ENCODE data around the gene MTSS2.

Gene MTSS2, protein sequence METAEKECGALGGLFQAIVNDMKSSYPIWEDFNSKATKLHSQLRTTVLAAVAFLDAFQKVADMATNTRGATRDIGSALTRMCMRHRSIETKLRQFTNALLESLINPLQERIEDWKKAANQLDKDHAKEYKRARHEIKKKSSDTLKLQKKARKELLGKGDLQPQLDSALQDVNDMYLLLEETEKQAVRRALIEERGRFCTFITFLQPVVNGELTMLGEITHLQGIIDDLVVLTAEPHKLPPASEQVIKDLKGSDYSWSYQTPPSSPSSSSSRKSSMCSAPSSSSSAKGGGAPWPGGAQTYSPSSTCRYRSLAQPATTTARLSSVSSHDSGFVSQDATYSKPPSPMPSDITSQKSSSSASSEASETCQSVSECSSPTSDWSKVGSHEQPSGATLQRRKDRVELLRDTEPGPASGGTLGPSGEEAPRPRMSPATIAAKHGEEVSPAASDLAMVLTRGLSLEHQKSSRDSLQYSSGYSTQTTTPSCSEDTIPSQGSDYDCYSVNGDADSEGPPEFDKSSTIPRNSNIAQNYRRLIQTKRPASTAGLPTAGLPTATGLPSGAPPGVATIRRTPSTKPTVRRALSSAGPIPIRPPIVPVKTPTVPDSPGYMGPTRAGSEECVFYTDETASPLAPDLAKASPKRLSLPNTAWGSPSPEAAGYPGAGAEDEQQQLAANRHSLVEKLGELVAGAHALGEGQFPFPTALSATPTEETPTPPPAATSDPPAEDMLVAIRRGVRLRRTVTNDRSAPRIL

DNA sequence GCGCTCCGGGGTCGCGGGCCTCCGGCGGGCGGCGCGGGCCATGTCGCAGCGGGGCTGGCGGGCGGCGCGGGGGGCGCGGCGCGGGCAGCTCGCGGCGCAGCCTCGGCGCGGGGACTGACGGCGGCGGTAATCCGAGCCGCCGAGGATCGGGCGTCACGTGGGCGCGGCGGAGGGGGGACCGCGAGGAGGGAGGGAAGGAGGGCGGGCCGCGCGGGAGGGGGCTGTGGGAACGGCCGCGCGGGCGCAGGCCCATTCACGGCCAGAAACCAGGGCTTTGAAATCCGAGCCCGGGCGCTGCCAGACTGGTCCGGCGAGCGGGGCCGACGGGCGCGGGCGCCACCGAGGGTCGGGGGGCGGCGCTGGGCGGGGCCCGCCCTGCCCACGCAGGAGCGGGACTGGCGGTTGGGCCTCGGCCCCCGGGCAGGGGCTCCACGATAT lies at the start of gene MTSS2:
Gene MTSS2, minus strand, starts transcription at position 116 of the 438 bp plus-strand sequence. CDS start 262 bp downstream, outside the sequence.
- Histone ChIP-seq H4K20me1 (ENCODE audit: low read depth, low read length) (no peaks in the 10 kb centered on the region), H3K9ac (ENCODE audit: low read length) (no peak within 1 kb of the TSS), H3K27ac (ENCODE audit: low read depth, low read length) (no peak within 1 kb of the TSS), H3K79me2 (ENCODE audit: insufficient read depth, low read length) (no peaks in the 10 kb centered on the region), H3K9me3 (ENCODE audit: insufficient read depth, low read length) (no peaks in the 10 kb centered on the region), H2AFZ (ENCODE audit: low read depth, low read length, severe bottlenecking) (no peak within 1 kb of the TSS), H3K36me3 (ENCODE audit: low read length) (no peaks in the 10 kb centered on the region), H3K9me2 (replicated peaks; ENCODE audit: insufficient read depth, low read length) (no peaks in the 10 kb centered on the region), H3F3A (ENCODE audit: insufficient read depth) (no peaks in the 10 kb centered on the region), H3K27me3 (ENCODE audit: low read length) (no peaks in the 10 kb centered on the region), H3K4me2 (ENCODE audit: low read depth, low read length, poor library complexity, severe bottlenecking) (no peak within 1 kb of the TSS), H3K4me3 (ENCODE audit: insufficient read depth, low read length, poor library complexity, severe bottlenecking) (no peak within 1 kb of the TSS)
- no peak for TF ChIP-seq EZH2phosphoT487 (conservative IDR thresholded peaks at IDR 0.05; ENCODE audit: low read length)
- TF ChIP-seq, protein P1, sequence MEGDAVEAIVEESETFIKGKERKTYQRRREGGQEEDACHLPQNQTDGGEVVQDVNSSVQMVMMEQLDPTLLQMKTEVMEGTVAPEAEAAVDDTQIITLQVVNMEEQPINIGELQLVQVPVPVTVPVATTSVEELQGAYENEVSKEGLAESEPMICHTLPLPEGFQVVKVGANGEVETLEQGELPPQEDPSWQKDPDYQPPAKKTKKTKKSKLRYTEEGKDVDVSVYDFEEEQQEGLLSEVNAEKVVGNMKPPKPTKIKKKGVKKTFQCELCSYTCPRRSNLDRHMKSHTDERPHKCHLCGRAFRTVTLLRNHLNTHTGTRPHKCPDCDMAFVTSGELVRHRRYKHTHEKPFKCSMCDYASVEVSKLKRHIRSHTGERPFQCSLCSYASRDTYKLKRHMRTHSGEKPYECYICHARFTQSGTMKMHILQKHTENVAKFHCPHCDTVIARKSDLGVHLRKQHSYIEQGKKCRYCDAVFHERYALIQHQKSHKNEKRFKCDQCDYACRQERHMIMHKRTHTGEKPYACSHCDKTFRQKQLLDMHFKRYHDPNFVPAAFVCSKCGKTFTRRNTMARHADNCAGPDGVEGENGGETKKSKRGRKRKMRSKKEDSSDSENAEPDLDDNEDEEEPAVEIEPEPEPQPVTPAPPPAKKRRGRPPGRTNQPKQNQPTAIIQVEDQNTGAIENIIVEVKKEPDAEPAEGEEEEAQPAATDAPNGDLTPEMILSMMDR (IDR thresholded peaks at IDR 0.05; ENCODE audit: insufficient read depth, low read length, poor library complexity, severe bottlenecking), result no peak

DNA sequence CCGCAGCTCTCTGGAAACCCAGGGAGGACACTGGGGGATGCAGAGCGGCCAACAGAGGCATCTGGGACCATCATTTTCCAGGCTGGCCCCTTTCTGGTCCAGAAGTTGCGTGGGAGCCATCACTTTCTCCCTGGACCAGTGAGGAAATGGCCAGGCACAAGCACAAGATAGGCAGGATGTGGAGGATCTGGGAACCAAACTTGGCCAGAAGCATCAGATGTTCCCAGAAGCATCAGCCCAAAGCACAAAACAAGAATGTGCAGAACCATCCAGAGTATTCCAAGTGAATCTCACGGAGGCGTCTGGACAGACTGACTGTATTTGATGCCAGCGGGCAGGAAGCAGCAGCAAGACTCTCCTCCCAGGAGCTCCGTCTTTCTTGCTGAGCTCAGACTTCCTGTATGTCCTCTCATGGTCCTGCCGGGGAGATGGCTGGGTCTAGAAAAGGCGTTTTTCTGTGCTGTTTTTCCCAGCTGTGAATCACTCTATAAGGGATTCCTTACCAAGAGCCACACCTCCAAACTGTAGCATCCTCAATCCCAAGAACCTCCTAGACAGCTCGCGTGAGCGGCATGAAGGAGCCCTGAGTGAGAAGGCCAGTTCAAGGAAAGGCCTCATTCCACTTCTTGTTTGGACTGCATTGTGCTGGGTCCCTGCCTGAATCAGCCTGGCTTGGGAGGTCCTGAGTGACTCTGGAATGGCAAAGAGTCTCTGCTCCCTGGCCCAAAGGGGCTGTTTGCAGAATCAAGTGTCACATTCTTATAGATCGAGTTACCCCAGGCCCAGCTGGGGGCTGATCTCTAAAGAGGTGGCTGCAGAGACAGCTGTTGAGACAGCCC lies 49.5 kb upstream of the MTSS2 start:
- no peak overlapping the region for H3K4me3 ChIP-seq (ENCODE audit: insufficient read depth, low read length, poor library complexity, severe bottlenecking)
- peaks cover 4% of the 10 kb centered on the region; the same call in 1 of the 2 replicates for H3F3A ChIP-seq (ENCODE audit: insufficient read depth)
- no peak overlapping the region for H3K9ac ChIP-seq (ENCODE audit: low read length)
- H3K36me3 ChIP-seq (ENCODE audit: low read length), result no peaks in the 10 kb centered on the region
- no peaks in the 10 kb centered on the region for H3K27me3 ChIP-seq (ENCODE audit: low read length)
- H3K27ac ChIP-seq (ENCODE audit: low read depth, low read length), result no peak overlapping the region
- no peak overlapping the region for H3K4me2 ChIP-seq (ENCODE audit: low read depth, low read length, poor library complexity, severe bottlenecking)
- H3K9me3 ChIP-seq (ENCODE audit: insufficient read depth, low read length), result no peaks in the 10 kb centered on the region
- no peaks in the 10 kb centered on the region for H3K9me2 ChIP-seq (replicated peaks; ENCODE audit: insufficient read depth, low read length)
- no peak overlapping the region for H2AFZ ChIP-seq (ENCODE audit: low read depth, low read length, severe bottlenecking)
- H4K20me1 ChIP-seq (ENCODE audit: low read depth, low read length), result no peaks in the 10 kb centered on the region
- TF ChIP-seq EZH2phosphoT487 (conservative IDR thresholded peaks at IDR 0.05; ENCODE audit: low read length), result no peak
- TF ChIP-seq, protein P1 (IDR thresholded peaks at IDR 0.05; ENCODE audit: insufficient read depth, low read length, poor library complexity, severe bottlenecking), result no peak
- no peaks in the 10 kb centered on the region for H3K79me2 ChIP-seq (ENCODE audit: insufficient read depth, low read length)

DNA sequence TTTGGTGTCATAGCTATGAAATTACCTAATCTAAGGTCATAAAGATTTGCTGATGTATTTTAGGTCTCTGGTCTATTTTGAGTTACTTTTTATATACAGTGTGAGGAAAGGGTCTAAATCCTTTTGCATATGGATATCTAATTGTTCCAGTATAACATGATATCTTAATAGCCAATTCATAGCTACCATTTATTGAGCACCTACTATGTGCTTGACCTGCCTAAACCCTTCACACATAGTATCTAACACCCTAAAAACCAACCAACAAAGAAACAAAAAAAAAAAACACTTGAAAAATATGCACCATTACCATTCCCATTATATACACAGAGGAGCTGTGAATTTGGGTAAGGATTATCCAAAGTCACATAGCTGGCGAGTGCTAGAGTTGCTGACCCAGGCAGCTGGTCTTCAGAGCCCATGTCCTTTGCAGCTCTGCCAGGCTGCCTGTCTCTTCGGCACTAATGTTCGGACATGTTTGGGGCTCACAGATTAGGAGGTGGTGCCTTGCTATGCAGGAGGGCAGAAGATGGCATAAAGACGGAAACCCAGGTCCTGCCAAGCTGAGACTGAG lies 48.8 kb upstream of the MTSS2 start:
- H3K27ac ChIP-seq (ENCODE audit: low read depth, low read length), result no peak overlapping the region
- no peaks in the 10 kb centered on the region for H3K9me3 ChIP-seq (ENCODE audit: insufficient read depth, low read length)
- H3K36me3 ChIP-seq (ENCODE audit: low read length), result no peaks in the 10 kb centered on the region
- no peak overlapping the region for H3K9ac ChIP-seq (ENCODE audit: low read length)
- peaks cover 4% of the 10 kb centered on the region; the same call in 1 of the 2 replicates for H3F3A ChIP-seq (ENCODE audit: insufficient read depth)
- no peak for TF ChIP-seq EZH2phosphoT487 (conservative IDR thresholded peaks at IDR 0.05; ENCODE audit: low read length)
- TF ChIP-seq, protein P1 (IDR thresholded peaks at IDR 0.05; ENCODE audit: insufficient read depth, low read length, poor library complexity, severe bottlenecking), result no peak
- H3K4me3 ChIP-seq (ENCODE audit: insufficient read depth, low read length, poor library complexity, severe bottlenecking), result no peak overlapping the region
- H3K9me2 ChIP-seq (replicated peaks; ENCODE audit: insufficient read depth, low read length), result no peaks in the 10 kb centered on the region
- no peaks in the 10 kb centered on the region for H4K20me1 ChIP-seq (ENCODE audit: low read depth, low read length)
- H3K79me2 ChIP-seq (ENCODE audit: insufficient read depth, low read length), result no peaks in the 10 kb centered on the region
- no peak overlapping the region for H3K4me2 ChIP-seq (ENCODE audit: low read depth, low read length, poor library complexity, severe bottlenecking)
- H3K27me3 ChIP-seq (ENCODE audit: low read length), result no peaks in the 10 kb centered on the region
- H2AFZ ChIP-seq (ENCODE audit: low read depth, low read length, severe bottlenecking), result no peak overlapping the region
